ENCODE measurements around the gene DHH.

Gene DHH

GRCh38 chr12:49060237-49061156 is 34.1 kb downstream of the DHH start, which contains the start of gene KMT2D:
TSS of gene KMT2D (minus strand) at chr12:49060794. CDS start at chr12:49055324, 5,470 bp downstream.
- Histone ChIP-seq H3K27ac (ENCODE audit: low read depth, low read length) (peak within 1 kb of the TSS; percentile 92), H3K9me3 (ENCODE audit: control insufficient read depth in 5 of 5, low read length in 5 of 5) (no peaks in the 10 kb centered on the region), H3K36me3 (ENCODE audit: control insufficient read depth in 5 of 5, insufficient read depth in 5 of 5, low read length in 5 of 5) (no peaks in the 10 kb centered on the region), H3K9ac (ENCODE audit: low read length in 5 of 5) (peak within 1 kb of the TSS; percentile 82 to 99 (median 98)), H3K4me3 (ENCODE audit: low read depth in 1 of 5, low read length in 5 of 5) (peak within 1 kb of the TSS; percentile 85 to 95 (median 89)), H3K27me3 (ENCODE audit: control insufficient read depth in 5 of 5, insufficient read depth in 4 of 5, low read length in 5 of 5) (no peaks in the 10 kb centered on the region), H3K4me1 (ENCODE audit: control insufficient read depth in 5 of 5, insufficient read depth in 5 of 5, low read length in 5 of 5) (peaks cover 17 to 53% (median 49%) of the 10 kb centered on the region in 5 donors)

- Histone ChIP-seq H3K36me3 (ENCODE audit: control insufficient read depth in 5 of 5, insufficient read depth in 5 of 5, low read length in 5 of 5) (peaks cover 0 to 7% (median 6%) of the 10 kb centered on the region in 5 donors), H3K4me1 (ENCODE audit: control insufficient read depth in 5 of 5, insufficient read depth in 5 of 5, low read length in 5 of 5) (peaks cover 17 to 61% (median 56%) of the 10 kb centered on the region in 5 donors), H3K9ac (ENCODE audit: low read length in 5 of 5) (peak overlapping the region; percentile 82 to 99 (median 98)), H3K9me3 (ENCODE audit: control insufficient read depth in 5 of 5, low read length in 5 of 5) (no peaks in the 10 kb centered on the region), H3K4me3 (ENCODE audit: low read depth in 1 of 5, low read length in 5 of 5) (peak overlapping the region; percentile 85 to 92 (median 89)), H3K27ac (ENCODE audit: low read depth, low read length) (peak overlapping the region; percentile 92), H3K27me3 (ENCODE audit: control insufficient read depth in 5 of 5, insufficient read depth in 4 of 5, low read length in 5 of 5) (no peaks in the 10 kb centered on the region)
Observed at GRCh38 chr12:49059299-49060171, 35.1 kb downstream of the DHH start.

GRCh38 chr12:49059045-49059298 is 35.6 kb downstream of the DHH start:
- Histone ChIP-seq H3K27me3 (ENCODE audit: control insufficient read depth in 5 of 5, insufficient read depth in 4 of 5, low read length in 5 of 5) (no peaks in the 10 kb centered on the region), H3K9ac (ENCODE audit: low read length in 5 of 5) (peak overlapping the region; percentile 82 to 99 (median 98)), H3K27ac (ENCODE audit: low read depth, low read length) (peak overlapping the region; percentile 92), H3K9me3 (ENCODE audit: control insufficient read depth in 5 of 5, low read length in 5 of 5) (no peaks in the 10 kb centered on the region), H3K4me3 (ENCODE audit: low read depth in 1 of 5, low read length in 5 of 5) (peak overlapping the region; percentile 85 to 92 (median 89)), H3K4me1 (ENCODE audit: control insufficient read depth in 5 of 5, insufficient read depth in 5 of 5, low read length in 5 of 5) (peaks cover 17 to 61% (median 56%) of the 10 kb centered on the region in 5 donors), H3K36me3 (ENCODE audit: control insufficient read depth in 5 of 5, insufficient read depth in 5 of 5, low read length in 5 of 5) (peaks cover 0 to 13% (median 11%) of the 10 kb centered on the region in 5 donors)

DNA sequence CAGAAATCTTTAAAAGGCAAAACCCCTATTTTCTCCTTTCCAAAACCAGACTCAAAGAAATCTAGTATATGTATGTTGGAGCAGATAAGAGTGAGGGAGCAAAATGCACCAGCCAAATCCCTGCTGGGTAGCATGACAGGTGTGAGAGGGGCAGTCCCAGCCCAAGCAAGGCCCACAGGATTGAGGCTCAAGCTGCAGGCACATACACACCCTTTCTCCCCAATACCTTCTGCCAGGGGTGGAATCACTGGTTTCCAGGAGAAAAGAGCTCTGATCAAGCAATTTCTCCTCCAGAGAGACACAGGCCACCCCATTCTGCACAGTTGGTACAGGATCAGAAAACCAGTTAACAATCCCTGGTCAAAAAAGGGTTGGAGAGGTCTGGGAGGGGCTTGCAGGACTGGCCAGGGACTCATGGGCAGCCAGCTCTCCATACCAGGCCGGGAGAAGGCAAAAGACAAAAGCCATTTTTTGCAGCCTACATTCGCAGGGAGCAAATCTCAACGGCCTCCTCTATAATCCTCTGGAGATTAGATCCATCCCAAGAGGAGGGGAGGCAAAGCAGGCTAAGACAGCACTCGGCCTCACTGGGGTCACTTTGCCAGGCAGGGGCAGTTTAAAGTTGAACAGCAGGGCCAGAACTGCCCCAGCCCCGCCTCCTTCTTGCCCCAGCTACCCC is 36.1 kb downstream of the DHH start:
- Histone ChIP-seq H3K27ac (ENCODE audit: low read depth, low read length) (peak overlapping the region; percentile 92), H3K4me3 (ENCODE audit: low read depth in 1 of 5, low read length in 5 of 5) (peak overlapping the region; percentile 85 to 92 (median 89)), H3K27me3 (ENCODE audit: control insufficient read depth in 5 of 5, insufficient read depth in 4 of 5, low read length in 5 of 5) (no peaks in the 10 kb centered on the region), H3K4me1 (ENCODE audit: control insufficient read depth in 5 of 5, insufficient read depth in 5 of 5, low read length in 5 of 5) (peaks cover 17 to 61% (median 56%) of the 10 kb centered on the region in 5 donors), H3K36me3 (ENCODE audit: control insufficient read depth in 5 of 5, insufficient read depth in 5 of 5, low read length in 5 of 5) (peaks cover 0 to 18% (median 16%) of the 10 kb centered on the region in 5 donors), H3K9ac (ENCODE audit: low read length in 5 of 5) (peak overlapping the region; percentile 82 to 99 (median 98)), H3K9me3 (ENCODE audit: control insufficient read depth in 5 of 5, low read length in 5 of 5) (no peaks in the 10 kb centered on the region)

DNA sequence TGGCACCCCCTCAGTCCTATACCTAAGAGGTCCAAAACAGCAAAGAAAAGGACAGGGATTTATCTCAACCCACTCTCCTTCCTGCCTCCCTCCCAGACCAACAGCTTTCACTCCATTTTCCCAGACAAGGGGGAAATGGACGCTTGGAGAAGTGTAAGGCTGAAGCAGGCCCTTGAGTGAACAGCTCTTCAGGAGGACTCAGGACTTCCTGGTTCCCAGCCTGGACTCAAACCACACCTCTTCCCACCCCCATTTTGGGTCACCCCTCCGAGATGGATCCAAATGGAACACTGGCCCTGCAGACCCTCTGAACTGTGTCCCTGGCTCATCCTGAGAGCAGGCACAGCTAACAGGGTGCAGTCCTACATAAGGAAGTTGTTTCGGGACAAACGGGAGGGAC is 36.7 kb downstream of the DHH start:
- H3K4me1 ChIP-seq (ENCODE audit: control insufficient read depth in 5 of 5, insufficient read depth in 5 of 5, low read length in 5 of 5), result peaks cover 17 to 61% (median 56%) of the 10 kb centered on the region in 5 donors
- peak overlapping the region; percentile 92 for H3K27ac ChIP-seq (ENCODE audit: low read depth, low read length)
- peak overlapping the region; percentile 82 to 99 (median 98) for H3K9ac ChIP-seq (ENCODE audit: low read length in 5 of 5)
- H3K4me3 ChIP-seq (ENCODE audit: low read depth in 1 of 5, low read length in 5 of 5), result peak overlapping the region; percentile 85 to 92 (median 89)
- H3K9me3 ChIP-seq (ENCODE audit: control insufficient read depth in 5 of 5, low read length in 5 of 5), result no peaks in the 10 kb centered on the region
- peaks cover 4 to 24% (median 22%) of the 10 kb centered on the region in 5 donors for H3K36me3 ChIP-seq (ENCODE audit: control insufficient read depth in 5 of 5, insufficient read depth in 5 of 5, low read length in 5 of 5)
- H3K27me3 ChIP-seq (ENCODE audit: control insufficient read depth in 5 of 5, insufficient read depth in 4 of 5, low read length in 5 of 5), result no peaks in the 10 kb centered on the region

DNA sequence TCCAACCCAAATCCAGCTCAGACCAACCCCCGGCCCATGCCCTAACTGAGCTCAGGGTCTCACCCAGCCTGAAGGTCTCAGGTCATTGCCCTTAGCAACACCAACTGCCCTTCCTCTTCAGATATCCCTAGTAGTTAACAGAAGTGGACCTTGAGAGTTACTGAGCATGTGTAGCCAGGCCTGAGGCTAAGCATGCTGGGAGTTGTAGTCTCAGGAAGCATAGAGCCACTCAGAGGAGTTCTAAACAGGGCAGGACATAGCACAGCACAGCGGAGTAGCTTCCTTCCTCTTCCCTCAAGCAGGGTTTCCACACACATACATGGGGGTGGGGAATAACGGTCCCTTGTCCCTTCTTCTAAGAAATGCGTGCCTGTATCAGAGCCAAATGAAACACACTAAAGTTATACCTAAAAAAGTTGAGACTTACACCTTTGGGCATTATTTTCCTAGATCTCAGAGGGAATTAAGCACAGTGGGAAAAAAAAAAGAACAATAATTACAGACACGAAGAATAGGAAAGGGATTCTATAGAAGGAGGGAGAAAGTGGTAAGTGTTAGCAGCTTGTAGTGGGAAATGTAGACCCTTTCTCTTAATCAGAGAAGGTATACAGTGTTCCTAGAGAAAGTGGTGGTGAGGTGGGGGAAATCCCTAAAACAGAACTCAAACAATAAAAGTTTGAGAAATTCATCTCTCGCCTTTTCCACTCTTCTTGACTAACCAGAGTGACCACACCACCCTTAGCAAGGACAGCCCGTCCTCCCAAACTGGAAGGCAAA is 38.4 kb downstream of the DHH start:
- Histone ChIP-seq H3K4me1 (ENCODE audit: control insufficient read depth in 5 of 5, insufficient read depth in 5 of 5, low read length in 5 of 5) (peaks cover 17 to 55% (median 51%) of the 10 kb centered on the region in 5 donors), H3K9ac (ENCODE audit: low read length in 5 of 5) (peak overlapping the region; percentile 17 to 99 (median 68)), H3K27ac (ENCODE audit: low read depth, low read length) (peak overlapping the region; percentile 52)

DNA sequence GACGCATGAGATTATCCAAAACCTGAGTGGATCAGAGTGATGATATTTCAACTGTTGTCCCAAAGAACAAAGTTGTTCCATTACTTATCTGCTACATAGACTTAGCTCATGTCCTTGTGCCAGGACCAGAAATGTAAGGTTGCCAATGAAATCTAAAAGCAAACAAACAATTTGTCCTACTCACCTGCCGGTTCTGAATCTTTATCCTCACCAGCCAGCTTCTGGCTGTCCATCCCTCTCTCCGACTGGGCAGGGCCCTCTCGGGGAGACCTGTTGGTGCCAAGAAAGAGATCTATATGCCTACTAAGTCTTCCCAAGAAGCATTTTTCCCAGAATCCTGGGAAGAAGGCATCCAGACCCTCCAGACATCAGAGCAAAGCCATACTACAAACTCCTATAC is 39.5 kb downstream of the DHH start:
- no peaks in the 10 kb centered on the region for H3K9me3 ChIP-seq (ENCODE audit: control insufficient read depth in 5 of 5, low read length in 5 of 5)
- peaks cover 4 to 52% (median 50%) of the 10 kb centered on the region in 5 donors for H3K36me3 ChIP-seq (ENCODE audit: control insufficient read depth in 5 of 5, insufficient read depth in 5 of 5, low read length in 5 of 5)
- no peak overlapping the region for H3K27ac ChIP-seq (ENCODE audit: low read depth, low read length)
- peak overlapping the region in 3 of 5 donors; percentile 31 to 54 (median 44) for H3K9ac ChIP-seq (ENCODE audit: low read length in 5 of 5)
- H3K27me3 ChIP-seq (ENCODE audit: control insufficient read depth in 5 of 5, insufficient read depth in 4 of 5, low read length in 5 of 5), result no peaks in the 10 kb centered on the region
- H3K4me3 ChIP-seq (ENCODE audit: low read depth in 1 of 5, low read length in 5 of 5), result no peak overlapping the region
- peaks cover 17 to 52% (median 46%) of the 10 kb centered on the region in 5 donors for H3K4me1 ChIP-seq (ENCODE audit: control insufficient read depth in 5 of 5, insufficient read depth in 5 of 5, low read length in 5 of 5)

More for the DNA sequence above, 38.4 kb downstream of the DHH start:
- H3K27me3 ChIP-seq (ENCODE audit: control insufficient read depth in 5 of 5, insufficient read depth in 4 of 5, low read length in 5 of 5), result no peaks in the 10 kb centered on the region
- peaks cover 4 to 41% (median 39%) of the 10 kb centered on the region in 5 donors for H3K36me3 ChIP-seq (ENCODE audit: control insufficient read depth in 5 of 5, insufficient read depth in 5 of 5, low read length in 5 of 5)
- H3K9me3 ChIP-seq (ENCODE audit: control insufficient read depth in 5 of 5, low read length in 5 of 5), result no peaks in the 10 kb centered on the region
- H3K4me3 ChIP-seq (ENCODE audit: low read depth in 1 of 5, low read length in 5 of 5), result peak overlapping the region; percentile 4 to 92 (median 89)

DNA sequence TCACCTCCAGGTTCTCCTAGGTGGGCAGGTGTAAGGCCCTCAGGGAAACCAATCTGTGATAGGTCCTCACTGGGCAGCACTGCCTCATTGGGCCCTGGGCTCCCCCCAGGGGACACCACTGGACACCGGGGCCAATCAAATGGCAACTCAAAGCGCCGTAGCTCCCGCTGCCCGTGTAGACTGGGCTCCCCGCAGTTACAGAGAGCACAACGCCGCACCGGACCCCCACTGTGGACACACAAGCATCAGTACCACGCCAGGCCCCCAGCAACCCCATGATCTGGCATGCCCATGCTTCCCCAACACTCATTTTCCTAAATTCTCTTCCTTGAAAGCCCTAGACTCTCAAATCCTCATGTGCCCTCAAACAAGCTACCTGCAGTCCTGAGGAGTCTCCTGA is 40.1 kb downstream of the DHH start:
- H3K4me3 ChIP-seq (ENCODE audit: low read depth in 1 of 5, low read length in 5 of 5), result no peak overlapping the region
- no peak overlapping the region for H3K9ac ChIP-seq (ENCODE audit: low read length in 5 of 5)
- H3K27ac ChIP-seq (ENCODE audit: low read depth, low read length), result no peak overlapping the region
- H3K27me3 ChIP-seq (ENCODE audit: control insufficient read depth in 5 of 5, insufficient read depth in 4 of 5, low read length in 5 of 5), result no peaks in the 10 kb centered on the region
- H3K36me3 ChIP-seq (ENCODE audit: control insufficient read depth in 5 of 5, insufficient read depth in 5 of 5, low read length in 5 of 5), result peaks cover 4 to 57% (median 56%) of the 10 kb centered on the region in 5 donors
- no peaks in the 10 kb centered on the region for H3K9me3 ChIP-seq (ENCODE audit: control insufficient read depth in 5 of 5, low read length in 5 of 5)
- peaks cover 17 to 51% (median 45%) of the 10 kb centered on the region in 5 donors for H3K4me1 ChIP-seq (ENCODE audit: control insufficient read depth in 5 of 5, insufficient read depth in 5 of 5, low read length in 5 of 5)

- Histone ChIP-seq H3K4me3 (ENCODE audit: low read depth in 1 of 5, low read length in 5 of 5) (no peak overlapping the region), H3K9ac (ENCODE audit: low read length in 5 of 5) (no peak overlapping the region), H3K27ac (ENCODE audit: low read depth, low read length) (no peak overlapping the region), H3K4me1 (ENCODE audit: control insufficient read depth in 5 of 5, insufficient read depth in 5 of 5, low read length in 5 of 5) (peaks cover 17 to 47% (median 41%) of the 10 kb centered on the region in 5 donors), H3K27me3 (ENCODE audit: control insufficient read depth in 5 of 5, insufficient read depth in 4 of 5, low read length in 5 of 5) (no peaks in the 10 kb centered on the region), H3K9me3 (ENCODE audit: control insufficient read depth in 5 of 5, low read length in 5 of 5) (no peaks in the 10 kb centered on the region), H3K36me3 (ENCODE audit: control insufficient read depth in 5 of 5, insufficient read depth in 5 of 5, low read length in 5 of 5) (peaks cover 4 to 62% (median 60%) of the 10 kb centered on the region in 5 donors)
Observed at GRCh38 chr12:49054096-49054495, 40.5 kb downstream of the DHH start.
